Fibroblast of skin of right quadriceps (primary cell): ENCODE data around the gene MIGA2.
A peak's percentile ranks its signal among the peaks of the same experiment; 100 is the strongest.

Experiments
- DNase-seq: peaks from one replicate; pipeline ENCODE4 v3.0.0-alpha.2; 2013

MIGA2 gene

DNA sequence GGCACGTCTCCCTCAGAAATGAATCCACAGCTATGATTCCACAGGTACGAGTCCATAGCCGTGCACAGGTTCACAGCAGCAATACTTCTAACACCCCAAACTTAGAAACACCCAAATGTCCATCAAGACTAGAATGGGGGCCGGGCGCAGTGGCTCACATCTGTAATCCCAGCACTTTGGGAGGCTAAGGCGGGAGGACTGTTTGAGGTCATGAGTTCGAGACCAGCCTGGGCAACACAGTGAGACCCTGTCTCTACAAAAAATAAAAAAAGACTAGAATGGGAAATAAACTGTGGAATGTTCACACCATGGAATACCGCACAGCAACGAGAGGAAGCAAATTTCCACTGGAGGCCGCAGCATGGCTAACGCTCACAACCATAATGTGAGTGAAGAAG, 40.2 kb downstream of the MIGA2 start:
- DNase-seq: no peak

DNA sequence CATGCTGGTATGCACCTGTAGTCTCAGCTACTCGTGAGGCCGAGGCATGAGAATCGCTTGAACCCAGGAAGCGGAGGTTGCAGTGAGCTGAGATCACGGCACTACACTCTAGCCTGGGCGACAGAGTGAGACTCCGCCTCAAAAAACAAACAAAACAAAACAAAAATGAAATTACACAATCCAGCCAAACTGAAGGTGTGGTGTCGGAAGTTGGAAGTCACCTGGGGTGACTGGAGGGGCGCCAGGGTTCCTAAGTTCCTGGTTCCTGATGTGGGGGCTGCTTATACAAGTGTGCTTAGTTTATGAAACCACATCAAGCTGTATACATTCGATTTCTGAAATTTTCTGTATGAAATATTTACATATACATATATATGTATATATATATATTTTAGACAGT, 40.8 kb downstream of the MIGA2 start:
- no peak for DNase-seq

DNA sequence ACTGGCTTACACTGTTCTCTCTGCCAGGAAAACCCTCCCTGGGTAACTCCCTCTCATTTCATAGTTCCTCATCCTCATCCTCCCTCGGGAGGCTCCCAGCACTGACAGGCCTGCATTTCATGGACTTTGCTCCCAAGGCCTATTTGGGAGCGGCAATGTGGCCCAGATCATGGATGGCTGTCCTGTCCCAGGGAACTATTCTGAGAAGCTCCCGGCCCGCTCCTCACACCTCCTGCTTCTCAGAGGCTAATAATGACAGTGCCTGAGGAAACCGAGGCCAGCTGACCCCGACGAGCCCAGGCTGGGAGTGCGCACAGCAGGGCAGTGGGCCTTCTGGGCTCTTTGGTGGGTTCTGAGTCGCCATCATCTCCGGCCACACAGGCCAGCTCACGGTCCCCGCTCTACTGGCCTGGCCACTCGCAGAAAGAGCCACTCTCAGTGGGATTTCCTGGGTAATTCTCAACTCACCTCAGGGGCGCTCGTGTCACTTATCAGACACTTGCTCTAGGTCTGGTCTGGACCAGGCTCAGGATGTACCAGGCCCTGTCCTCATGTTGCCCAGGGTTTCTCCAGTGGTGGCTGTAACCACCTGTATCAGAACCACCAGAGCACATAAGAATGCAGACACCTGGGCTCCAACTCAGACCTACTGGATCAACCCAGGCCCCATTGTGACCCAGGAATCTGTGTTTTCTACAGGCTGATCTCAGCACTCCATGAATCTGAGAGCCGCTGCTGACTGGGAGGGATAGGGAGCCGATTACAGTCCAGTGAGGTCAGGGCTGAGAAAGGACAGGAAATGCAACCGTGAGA, 42.5 kb downstream of the MIGA2 start:
- no peak for DNase-seq

DNA sequence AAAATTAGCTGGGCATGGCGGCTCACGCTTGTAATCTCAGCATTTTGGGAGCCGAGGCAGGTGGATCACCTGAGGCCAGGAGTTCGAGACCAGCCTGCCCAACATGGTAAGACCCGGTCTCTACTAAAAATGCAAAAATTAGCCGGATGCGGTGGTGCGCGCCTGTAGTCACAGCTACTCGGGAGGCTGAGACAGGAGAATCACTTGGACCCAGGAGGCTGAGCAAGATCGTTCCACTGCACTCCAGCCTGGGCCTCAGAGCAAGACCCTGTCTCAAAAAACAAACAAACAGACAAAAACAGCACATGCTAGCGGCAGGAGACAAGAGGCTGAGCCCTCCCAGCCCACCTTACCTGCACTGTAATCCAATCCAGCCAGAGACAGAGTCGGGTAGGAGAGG, 43.4 kb downstream of the MIGA2 start:
- DNase-seq: no peak

DNA sequence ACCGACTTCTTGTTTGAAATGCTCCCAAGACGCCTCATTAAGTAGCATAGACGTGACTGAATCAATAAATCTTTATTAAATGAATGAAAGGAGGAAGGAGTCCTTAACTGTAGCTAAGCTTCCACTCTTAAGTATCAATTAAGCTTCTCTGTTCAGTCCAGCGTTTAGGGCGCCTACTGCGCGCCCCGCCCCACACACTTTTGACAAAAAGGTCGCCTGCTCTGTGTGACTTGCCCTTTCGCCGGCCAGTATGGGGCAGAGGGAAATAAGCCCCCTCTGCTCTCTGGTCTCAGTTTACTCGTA, 43.8 kb downstream of the MIGA2 start:
- DNase-seq: no peak

DNA sequence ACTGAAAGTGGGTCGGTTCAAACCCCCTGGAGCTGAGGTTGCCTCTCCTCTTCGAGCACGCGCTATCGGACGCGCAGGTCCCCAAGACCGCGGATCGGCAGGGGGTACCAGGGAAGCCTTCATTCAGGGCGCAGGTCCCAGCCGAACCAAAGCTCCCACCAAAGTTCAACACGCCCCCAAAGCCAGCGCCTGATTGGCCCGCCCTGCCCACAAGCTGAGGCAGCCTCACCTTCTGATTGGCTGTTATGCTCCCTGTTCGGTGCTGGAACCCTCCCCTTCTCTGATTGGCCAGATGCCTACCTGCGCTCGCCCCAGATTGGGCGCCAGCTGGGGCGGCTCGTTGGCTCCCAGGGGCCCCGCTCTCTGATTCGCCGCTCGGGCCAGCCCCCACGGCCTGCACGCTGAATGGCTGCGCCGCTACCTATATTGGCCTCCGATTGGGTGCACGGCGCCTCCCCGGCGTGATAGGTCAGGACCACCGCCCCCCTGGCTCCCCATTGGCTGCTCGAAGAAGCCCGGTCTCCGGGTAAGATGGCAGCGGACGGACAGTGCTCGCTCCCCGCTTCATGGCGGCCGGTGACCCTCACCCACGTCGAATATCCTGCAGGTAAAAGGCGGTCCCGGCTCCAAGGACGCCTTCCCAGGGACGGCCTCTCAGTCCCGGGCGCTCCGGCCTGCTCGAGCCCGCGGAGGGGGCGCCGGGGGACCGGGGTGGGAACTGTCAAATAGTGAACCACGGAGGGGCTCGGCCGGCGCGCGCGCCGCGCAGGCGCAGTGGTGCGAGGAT, 44.4 kb downstream of the MIGA2 start, which contains the start of gene DOLPP1:
TSS of gene DOLPP1 (plus strand) at position 511 of the 787 bp plus-strand sequence. CDS start at position 532, 21 bp downstream.
- DNase-seq: peak; percentile 100

DNA sequence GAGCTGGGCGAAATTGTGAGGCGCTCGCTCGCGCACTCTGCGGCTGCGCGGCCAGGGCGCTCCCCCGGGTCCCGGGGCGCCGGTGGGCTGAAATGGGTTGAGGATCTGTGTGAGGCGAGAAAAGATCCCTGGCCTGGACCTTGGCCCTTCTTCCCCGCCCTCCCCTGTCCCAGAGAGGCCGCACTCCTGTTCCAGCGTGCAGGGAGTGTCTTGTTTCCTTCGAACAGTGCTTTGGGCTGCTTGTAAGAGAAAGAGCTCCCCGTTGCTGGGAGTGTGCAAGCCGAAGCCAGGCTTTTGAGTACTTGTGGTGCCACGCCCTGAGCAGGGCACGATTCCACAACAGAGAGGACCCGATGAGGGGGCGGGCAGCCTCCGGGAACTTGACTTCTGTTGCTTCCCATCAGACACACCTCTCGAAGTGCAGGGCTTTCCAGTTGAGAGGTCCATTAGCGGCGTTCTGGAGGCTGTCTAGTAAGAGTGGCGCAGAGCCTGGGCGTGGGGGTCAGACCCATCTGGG, 45.0 kb downstream of the MIGA2 start:
- no peak for DNase-seq

DNA sequence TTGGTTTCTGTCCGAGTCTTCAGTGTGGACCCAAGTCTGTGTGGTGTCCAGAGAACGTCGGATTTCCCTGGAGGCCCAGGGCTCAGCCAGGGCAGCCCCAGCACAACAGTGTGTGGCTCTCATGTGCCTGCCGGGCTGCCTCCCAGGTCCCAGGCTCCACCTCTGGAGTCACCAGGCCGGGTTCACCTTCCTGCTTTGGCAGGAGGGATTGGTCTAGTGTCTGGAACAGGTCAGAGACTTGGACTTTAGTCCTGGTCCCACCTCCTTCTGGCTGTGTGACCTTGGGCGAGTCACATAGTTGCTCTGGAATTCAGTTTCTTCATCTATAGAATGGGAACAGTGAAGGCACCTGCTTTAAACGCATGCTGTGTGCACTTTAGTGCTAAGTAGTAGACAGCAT, 47.7 kb downstream of the MIGA2 start:
- DNase-seq: no peak

DNA sequence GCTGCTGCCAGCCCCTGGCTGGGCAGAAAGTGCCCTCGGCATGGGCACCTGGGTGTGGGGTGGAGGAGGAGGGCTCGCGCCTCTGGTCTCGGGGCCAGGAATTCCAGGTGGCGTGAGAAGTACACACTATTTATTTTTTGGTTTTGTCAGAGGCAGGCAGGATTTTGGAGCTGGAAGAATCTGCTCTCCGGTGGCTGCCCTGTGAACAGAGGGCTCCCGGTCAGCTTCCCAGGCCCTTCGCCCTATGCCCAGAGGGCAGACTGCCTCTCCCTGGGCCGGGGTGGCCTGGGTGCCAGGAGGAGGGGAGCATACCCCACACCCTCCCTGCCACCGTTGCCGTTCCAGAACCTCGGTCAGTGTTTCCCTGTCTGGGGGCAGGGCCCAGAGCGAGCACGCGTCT, 52.8 kb downstream of the MIGA2 start:
- no peak for DNase-seq

DNA sequence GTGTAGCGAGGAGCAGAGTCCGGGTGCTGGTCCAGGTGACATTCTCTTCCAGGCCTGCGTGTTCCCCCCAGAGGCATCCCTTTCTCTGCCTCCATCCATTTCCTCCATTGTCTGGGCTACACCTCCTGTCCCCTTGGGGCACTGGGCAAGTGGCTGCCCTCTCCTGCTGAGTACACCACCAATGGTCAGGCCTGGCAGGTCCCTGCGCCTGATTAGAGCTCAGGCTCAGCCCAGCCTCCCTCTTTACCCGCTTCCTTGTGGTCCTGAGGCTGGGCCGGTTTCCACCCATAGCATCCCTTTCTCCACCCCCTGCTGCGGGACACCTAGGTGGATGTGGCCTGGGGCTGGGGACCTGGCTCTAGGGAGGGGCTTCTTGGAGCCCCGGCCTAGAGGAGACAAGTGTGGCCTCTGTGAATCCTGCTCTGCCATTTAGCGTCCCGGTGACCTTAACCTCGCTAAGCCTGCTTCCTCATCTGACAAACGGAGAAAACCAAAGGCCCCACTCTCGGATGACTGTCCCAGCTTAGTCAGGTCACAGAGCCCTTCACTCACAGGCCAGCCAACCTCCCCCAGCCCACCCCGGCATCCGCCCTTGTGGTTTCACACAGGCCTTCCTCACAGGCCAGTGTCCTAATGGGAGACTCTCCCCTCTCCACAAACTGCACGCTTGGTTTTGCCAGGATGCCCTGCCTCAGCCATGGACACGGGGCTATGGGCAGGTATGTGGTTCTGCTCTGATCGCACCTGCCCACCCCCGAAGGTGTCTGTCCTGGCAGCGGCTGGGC, 57.4 kb downstream of the MIGA2 start:
- no peak for DNase-seq

DNA sequence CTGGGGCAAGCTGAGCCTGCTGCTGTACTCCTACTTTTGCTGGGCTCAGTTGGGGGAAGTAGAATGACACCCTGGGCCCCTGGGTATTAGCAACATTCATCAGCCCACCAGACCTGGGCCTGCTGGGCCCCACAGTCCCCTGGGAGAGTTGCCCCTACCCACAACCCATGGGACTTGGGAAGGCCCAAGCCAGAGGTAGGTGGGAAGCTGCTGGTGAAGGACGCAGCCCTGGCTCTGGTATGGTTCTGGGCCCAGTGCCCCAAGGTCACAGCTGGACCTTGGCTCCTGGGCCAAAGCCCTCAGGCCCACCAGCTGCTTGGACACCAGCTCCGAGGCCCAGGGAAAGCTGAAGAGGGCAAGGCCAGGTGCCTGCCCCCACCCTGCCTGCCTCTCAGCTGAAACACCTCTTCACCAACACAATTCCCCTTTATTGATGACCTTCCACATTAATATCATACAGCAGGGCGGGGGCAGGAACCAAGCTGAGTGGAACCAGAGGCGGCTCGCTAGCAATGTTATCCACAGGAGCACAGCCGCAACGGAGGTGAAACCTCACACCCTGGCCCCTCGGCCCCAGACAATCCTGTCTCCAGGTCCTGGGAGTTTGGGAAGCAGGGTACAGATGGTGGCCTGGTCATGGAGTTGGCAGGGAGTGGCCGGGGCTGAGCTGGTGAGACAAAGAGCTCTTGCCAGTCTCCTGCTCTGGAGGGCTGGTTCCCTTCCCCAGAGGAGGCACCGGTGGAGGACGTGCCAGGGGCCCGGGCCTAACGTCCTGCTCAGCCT, 58.2 kb downstream of the MIGA2 start:
- DNase-seq: no peak

DNA sequence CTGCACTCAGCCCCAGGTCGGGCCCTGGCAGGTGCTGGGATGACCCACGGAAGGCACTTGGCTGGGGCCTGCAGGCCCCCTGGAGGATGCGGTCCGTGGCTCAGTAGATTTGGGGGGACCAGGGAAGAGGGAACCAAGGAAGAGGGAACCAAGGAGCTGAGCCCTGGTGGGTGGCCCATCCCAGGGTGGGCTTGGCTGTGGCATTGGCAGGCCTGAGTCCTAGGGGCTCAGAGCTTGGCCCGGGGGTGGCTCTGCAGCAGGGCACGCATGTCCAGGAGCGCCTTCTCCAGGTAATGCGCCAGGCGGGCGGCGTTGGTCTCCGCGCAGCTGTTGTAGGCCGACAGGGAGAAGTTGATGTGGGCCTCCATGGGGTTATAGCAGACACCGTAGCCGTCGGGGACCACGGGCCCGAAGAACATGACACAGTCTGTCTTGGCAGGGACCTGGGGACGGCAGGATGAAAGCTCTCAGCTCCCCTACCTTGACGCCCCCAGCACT, 58.8 kb downstream of the MIGA2 start:
- DNase-seq: no peak

DNA sequence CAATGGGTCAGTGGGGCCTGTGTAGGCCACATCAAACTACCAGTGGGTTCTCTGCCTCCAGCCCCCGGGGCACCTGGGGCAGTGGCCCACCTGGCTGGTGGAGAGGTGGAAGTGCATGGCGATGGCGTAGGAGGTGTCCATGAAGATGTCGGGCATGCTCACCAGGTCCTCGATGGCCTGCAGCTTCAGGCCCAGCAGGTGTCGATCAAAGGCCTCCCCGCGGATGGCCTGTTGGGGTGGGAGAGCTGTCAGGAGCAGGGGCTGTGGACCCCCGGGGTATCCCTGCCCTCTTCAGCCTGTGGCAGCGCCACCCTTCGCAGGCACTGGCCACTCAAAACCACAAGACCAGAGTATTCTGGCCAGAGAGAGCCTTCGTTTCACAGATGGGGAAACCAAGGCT, 59.5 kb downstream of the MIGA2 start:
- DNase-seq: no peak

DNA sequence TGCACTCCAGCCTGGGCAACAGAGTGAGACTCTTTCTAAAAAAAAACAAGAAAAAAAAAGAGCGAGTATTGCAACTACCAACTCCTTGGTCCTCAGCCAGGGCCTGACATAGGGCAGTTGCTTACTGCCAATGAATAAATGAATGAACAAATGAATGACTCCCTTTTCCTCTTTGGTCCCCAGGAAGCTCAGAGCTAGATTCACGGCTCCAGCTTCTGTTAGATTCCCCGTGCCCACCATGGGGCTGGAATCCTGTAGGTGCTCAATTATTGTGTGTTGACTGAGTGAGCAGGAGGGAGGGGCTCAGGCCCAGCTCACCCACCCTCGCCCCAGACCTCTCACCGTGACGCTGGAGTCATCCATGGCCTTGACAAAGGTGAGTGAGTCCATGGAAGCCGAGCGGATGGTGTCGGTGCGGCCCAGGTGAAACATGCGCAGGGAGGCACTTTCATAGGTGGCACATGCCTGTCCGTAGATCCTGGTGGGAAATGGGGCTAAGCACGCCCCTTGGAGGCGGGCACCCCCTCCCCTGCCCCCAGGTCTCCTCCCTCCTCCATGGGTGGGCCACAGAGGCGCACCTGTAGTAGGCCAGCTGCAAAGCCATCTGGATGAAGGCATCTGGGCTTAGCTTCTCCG, 61.4 kb downstream of the MIGA2 start:
- no peak for DNase-seq

DNA sequence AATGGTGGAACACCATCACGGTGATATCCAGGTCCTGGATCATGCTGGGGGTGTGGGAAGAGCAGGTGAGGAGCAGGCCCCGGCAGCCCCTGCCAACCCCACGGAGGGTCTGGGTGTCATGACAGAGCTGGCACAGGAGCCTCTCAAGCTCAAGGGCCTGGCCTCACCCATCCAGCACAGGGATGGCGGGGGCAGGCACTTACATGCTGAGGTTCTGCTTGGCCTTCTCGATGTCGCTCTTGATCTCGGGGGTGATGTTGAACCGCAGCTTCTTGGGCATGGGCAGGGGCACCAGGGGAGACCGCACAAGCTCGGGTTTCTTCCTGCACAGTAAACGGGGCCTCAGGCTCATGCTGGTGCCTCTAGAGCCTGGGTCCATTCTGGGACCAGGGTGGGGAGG, 61.9 kb downstream of the MIGA2 start:
- DNase-seq: no peak

DNA sequence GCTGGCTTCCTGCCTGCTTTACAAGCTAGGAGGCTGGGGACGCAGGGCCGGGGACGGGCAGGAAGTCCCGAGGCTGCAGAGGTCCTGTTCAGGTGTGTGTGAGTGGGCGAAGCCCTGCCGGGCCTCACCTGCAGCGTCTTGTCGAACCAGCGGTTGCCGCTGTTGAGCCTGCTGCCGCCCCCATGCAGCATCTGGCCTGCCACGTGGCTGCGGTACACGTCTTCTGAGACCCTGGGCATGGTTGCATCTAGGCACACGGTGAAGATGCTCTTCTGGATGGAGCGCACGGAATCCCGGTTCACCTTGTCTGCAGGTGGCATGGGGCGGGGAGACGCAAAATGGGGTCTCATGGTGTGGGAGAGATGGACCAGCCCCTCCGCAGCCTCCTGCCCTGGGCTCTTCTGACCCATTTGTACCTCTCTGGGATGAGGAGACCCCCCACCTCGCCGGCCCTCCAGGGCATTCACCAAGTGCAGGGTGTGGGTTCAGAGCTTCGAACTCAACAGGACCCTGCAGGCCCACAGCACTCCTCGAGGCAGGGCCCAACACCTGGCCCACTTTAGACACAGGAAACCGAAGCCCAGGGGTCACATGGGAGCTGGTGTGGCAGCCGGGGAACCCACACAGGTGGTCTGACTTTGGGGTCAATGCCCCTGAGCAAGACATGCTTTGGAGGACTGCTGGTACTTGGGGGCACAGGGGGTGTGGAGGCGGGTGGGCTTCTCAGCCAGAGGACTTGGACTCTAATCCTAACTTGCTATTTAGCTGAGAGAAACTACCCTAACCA, 64.2 kb downstream of the MIGA2 start:
- DNase-seq: no peak

DNA sequence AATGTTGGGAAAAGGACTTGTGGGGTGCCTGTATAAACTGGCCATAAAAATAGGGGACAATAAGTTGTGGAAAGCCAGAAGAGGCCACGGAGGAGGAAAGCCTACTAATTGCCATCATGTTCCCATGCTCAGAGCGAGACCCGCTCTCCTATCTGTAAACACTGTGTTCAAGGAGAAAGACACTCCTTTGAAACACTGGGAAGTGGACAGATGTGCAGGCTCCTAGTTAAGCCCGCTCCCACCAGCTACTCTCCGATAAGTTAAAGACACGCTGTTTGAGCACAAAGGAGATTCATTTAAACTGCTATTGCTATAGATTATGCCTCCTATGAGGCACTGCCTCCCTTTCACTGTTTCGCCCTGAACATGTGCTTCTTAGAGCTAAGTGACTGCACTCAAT, 64.9 kb downstream of the MIGA2 start:
- no peak for DNase-seq

DNA sequence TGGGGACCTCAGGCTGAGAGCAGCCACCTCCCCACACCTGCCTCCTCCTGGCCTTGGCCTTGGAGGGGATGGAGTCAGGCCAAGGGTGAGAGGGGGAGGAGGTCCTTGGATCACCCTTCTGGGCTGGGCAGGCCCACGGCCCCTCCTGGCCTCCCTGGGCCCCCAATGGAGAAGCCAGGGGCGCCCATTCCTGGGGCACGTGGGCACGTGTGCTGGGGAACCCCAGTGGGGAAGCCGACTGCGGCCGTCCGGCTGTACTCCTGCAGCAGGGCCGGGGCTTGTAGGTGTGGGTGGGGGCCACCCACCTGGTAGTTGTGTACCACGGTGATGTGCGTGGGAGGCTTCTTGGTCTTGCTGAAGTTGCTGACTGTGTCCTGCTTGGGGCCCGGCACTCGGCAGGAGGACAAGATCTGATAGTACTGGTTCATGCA, 65.7 kb downstream of the MIGA2 start:
- DNase-seq: no peak

DNA sequence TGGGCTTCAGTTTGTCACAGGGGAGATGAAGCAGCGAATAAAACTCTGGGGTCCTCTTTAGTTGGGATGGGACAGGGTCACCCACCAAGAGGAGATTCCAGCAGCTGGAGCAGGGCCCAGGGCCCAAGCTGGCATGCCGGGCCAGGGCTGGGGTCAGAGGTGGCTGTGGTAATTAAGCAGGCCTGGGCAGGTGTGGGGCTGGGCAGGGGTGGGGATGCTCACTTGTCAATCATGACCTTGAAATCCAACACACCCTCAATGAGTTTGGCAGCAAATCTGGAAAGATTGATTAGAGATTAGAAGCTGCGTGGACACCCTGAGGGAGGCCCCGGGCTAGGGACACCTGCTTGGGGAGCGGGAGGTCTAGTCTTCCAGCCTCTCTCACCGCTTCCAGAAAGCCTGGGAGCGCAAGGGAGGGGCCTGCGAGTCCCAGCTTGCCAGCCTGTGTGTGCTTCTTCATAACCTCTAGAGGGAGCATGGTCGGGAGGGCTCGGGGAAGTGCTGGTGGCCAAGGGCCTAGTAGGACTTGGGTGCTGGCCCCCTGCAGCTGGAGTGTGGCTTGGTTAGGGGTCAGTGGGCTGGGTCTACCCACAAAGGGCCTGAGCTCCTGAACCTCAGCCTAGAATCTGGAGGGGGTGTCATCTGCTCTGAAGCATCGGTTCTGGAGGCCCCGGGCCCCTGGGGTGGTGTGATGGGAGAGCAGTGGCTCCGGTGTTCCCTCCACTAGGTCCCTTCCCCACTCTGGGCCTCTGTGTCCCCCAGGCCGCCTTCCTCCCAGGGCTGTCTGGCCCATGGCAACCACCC, 66.6 kb downstream of the MIGA2 start:
- DNase-seq: peak; percentile 45

DNA sequence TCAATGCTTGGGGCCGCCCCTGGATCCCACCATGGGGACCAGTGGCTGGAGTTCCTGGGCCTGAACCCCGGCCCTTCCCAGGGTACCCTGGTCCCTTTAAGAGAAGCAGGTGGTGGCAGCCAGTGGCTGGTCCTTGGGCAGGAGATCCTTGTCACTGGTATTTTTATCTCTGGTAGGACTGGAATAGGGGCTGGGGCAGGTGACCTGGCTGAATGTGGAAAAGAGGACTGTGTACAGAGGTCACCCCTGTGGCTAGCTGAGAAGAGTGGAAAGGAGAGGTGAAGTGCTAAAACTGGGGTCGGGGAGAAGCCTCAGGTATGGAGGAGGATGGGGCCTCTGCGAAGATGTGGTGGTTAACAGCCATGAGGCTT, 67.2 kb downstream of the MIGA2 start:
- DNase-seq: no peak
